OCI-LY1 (cell line): ENCODE measurements around the gene CTAGE1.
"Not testable (repeated sequence)": the region's sequence is repeated elsewhere in the genome, so short reads cannot be mapped to it uniquely, and the experiment has no call there.

Source experiments
- H2AFZ ChIP-seq: fragments of 200-600 bp; sonication (generic), shearing (Covaris generic); 2 replicates; pipeline ENCODE4 v1.6.0; 2014; ENCODE audit warnings: antibody characterized with exemption, mild to moderate bottlenecking, low read length
- H3F3A ChIP-seq: fragments of 200-600 bp; sonication (generic), shearing (Covaris generic); 2 replicates; pipeline ENCODE4 v1.6.0; 2014; ENCODE audit warnings: mild to moderate bottlenecking, antibody characterized with exemption, low read length, moderate library complexity; ENCODE audit not compliant: insufficient read depth
- H3K27ac ChIP-seq: fragments of 200-600 bp; sonication (generic); 2 replicates; pipeline ENCODE4 v1.5.1; 2014; ENCODE audit warnings: low read length, mixed run types, mild to moderate bottlenecking, low read depth; ENCODE audit not compliant: poor library complexity, severe bottlenecking
- H3K27me3 ChIP-seq: fragments of 200-600 bp; sonication (generic); 2 replicates; pipeline ENCODE4 v1.6.0; 2014; ENCODE audit warnings: antibody characterized with exemption, mild to moderate bottlenecking, low read length, moderate library complexity; ENCODE audit not compliant: insufficient read depth
- H3K36me3 ChIP-seq: fragments of 200-600 bp; sonication (generic); 2 replicates; pipeline ENCODE4 v1.6.1; 2014; ENCODE audit warnings: mild to moderate bottlenecking, antibody characterized with exemption, low read length, moderate library complexity, mixed read lengths; ENCODE audit not compliant: insufficient read depth
- H3K4me1 ChIP-seq: fragments of 200-600 bp; sonication (generic); 2 replicates; pipeline ENCODE4 v1.5.1; 2014; ENCODE audit warnings: mild to moderate bottlenecking, low read length, moderate library complexity; ENCODE audit not compliant: insufficient read depth, severe bottlenecking
- H3K4me2 ChIP-seq: fragments of 200-600 bp; sonication (generic), shearing (Covaris generic); 2 replicates; pipeline ENCODE4 v1.6.1; 2014; ENCODE audit warnings: low read length
- H3K4me3 ChIP-seq: fragments of 200-600 bp; sonication (generic); 2 replicates; pipeline ENCODE4 v1.5.1; 2014; ENCODE audit warnings: low read length, low read depth, mild to moderate bottlenecking, mixed read lengths; ENCODE audit not compliant: poor library complexity, severe bottlenecking
- H3K79me2 ChIP-seq: fragments of 200-600 bp; shearing (Covaris generic); 2 replicates; pipeline ENCODE4 v1.6.1; 2016; ENCODE audit warnings: mixed run types, low read length, mixed read lengths; ENCODE audit not compliant: insufficient read depth
- H3K9ac ChIP-seq: fragments of 200-600 bp; sonication (generic), shearing (Covaris generic); 2 replicates; pipeline ENCODE4 v1.6.1; 2014; ENCODE audit warnings: mild to moderate bottlenecking, low read length, mixed read lengths
- H3K9me2 ChIP-seq: fragments of 200-600 bp; sonication (generic), shearing (Covaris generic); 2 replicates; pipeline ENCODE4 v1.6.1; 2014; ENCODE audit warnings: low read depth, mild to moderate bottlenecking, low read length, mixed read lengths
- H3K9me3 ChIP-seq: fragments of 200-600 bp; shearing (Covaris generic); 2 replicates; pipeline ENCODE4 v1.6.1; 2014; ENCODE audit warnings: low read length, mixed read lengths
- H4K20me1 ChIP-seq: fragments of 200-600 bp; sonication (generic), shearing (Covaris generic); 2 replicates; pipeline ENCODE4 v1.6.0; 2016; ENCODE audit warnings: mild to moderate bottlenecking, low read length; ENCODE audit not compliant: insufficient read depth
- CTCF ChIP-seq: fragments of 200-600 bp; sonication (generic), shearing (Covaris generic); IDR thresholded peaks from 2 replicates; pipeline ENCODE4 v1.5.1; 2017; ENCODE audit warnings: mild to moderate bottlenecking, antibody characterized with exemption, low read length, moderate library complexity, mixed read lengths
- EZH2 ChIP-seq: fragments of 200-600 bp; sonication (generic), shearing (Covaris generic); IDR thresholded peaks from 2 replicates; pipeline ENCODE4 v1.8.0; 2017; ENCODE audit warnings: borderline replicate concordance, mixed run types, mild to moderate bottlenecking, antibody characterized with exemption, low read length, moderate library complexity, mixed read lengths

CTAGE1 gene

GRCh38 chr18:22399949-22400348, 17.8 kb downstream of the CTAGE1 start:
- Histone ChIP-seq H3K27me3 (no peaks in the 10 kb centered on the region), H3K9me2 (no peaks in the 10 kb centered on the region), H3K36me3 (no peaks in the 10 kb centered on the region), H3K79me2 (no peaks in the 10 kb centered on the region), H3F3A (no peaks in the 10 kb centered on the region), H3K4me1 (no peaks in the 10 kb centered on the region), H3K4me3 (no peak overlapping the region), H2AFZ (no peak overlapping the region), H3K9ac (no peak overlapping the region), H3K9me3 (no peaks in the 10 kb centered on the region), H3K4me2 (no peak overlapping the region), H4K20me1 (no peaks in the 10 kb centered on the region), H3K27ac (no peak overlapping the region)
- TF ChIP-seq CTCF (no peak), EZH2 (no peak)

DNA sequence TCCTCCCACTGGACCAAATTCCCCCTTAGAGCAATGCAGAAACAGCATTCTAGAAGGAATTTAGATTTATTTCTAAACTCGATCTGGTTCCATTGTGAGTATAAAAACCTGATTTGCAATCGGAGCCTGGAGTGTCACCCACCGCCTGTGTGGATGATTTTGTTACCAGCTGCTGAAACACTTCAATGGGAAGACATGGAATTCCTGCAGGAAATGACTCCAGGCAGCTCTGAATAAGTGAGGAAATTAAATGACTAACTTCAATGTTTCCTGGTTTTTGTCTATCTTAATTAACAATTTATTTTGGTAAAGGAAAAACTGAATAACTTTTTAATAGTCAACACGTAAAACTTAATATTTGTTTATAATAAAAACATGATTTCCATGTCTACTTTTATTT, 19.3 kb downstream of the CTAGE1 start:
- no peaks in the 10 kb centered on the region for H3K36me3 ChIP-seq
- no peaks in the 10 kb centered on the region for H3K4me1 ChIP-seq
- no peaks in the 10 kb centered on the region for H3K79me2 ChIP-seq
- H4K20me1 ChIP-seq: no peaks in the 10 kb centered on the region
- H3K9me3 ChIP-seq: no peaks in the 10 kb centered on the region
- H2AFZ ChIP-seq: no peak overlapping the region
- no peak overlapping the region for H3K4me2 ChIP-seq
- no peaks in the 10 kb centered on the region for H3F3A ChIP-seq
- no peaks in the 10 kb centered on the region for H3K27me3 ChIP-seq
- no peaks in the 10 kb centered on the region for H3K9me2 ChIP-seq
- no peak for TF ChIP-seq CTCF
- no peak for TF ChIP-seq EZH2
- H3K9ac ChIP-seq: no peak overlapping the region
- no peak overlapping the region for H3K27ac ChIP-seq
- no peak overlapping the region for H3K4me3 ChIP-seq

DNA sequence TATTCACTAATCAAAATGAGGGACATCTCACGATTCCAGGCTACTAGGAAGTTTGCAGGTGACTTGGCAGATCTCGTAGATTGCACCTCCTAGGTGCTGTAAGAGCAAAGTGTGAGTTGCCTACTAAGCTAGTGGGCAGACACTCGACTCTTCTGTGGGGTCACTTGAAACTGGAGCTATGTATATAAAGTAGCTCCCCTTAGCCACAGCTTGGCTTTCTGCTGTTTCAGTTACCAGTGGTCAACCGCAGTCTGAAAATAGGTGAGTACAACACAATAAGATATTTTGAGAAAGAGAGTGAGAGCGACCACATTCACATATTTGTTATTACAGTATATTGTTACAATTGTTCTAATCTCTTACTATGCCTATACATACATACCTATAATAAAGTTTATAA, 23.3 kb downstream of the CTAGE1 start:
- Histone ChIP-seq H3K9ac (no peak overlapping the region), H3K36me3 (no peaks in the 10 kb centered on the region), H3F3A (no peaks in the 10 kb centered on the region), H3K4me1 (no peaks in the 10 kb centered on the region), H2AFZ (no peak overlapping the region), H3K9me2 (no peaks in the 10 kb centered on the region), H3K4me2 (no peak overlapping the region), H4K20me1 (no peaks in the 10 kb centered on the region), H3K79me2 (no peaks in the 10 kb centered on the region), H3K27ac (no peak overlapping the region), H3K27me3 (no peaks in the 10 kb centered on the region), H3K4me3 (no peak overlapping the region), H3K9me3 (no peaks in the 10 kb centered on the region)
- TF ChIP-seq EZH2 (no peak), CTCF (no peak)

DNA sequence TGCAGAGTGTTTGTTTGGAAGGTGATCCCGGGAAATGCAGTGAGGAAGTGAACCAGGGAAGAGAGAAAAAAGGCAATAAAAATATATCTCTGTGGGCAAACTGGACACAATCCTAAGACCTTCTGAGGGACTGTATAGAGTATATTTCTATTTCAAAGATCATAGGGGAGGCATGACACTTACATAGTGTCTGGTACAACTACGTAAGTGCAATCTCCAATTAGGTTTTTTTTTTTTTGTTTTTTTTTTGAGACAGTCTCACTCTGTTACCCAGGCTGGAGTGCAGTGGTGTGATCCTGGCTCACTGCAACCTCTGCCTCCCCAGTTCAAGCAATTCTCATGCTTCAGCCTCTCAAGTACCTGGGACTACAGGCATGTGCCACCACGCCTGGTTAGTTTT, 24.6 kb downstream of the CTAGE1 start:
- H4K20me1 ChIP-seq, H3K79me2 ChIP-seq, H3K36me3 ChIP-seq, H2AFZ ChIP-seq, H3K4me1 ChIP-seq, H3F3A ChIP-seq, H3K27me3 ChIP-seq, H3K9me2 ChIP-seq, H3K9ac ChIP-seq, H3K9me3 ChIP-seq, H3K27ac ChIP-seq, H3K4me3 ChIP-seq, H3K4me2 ChIP-seq: not testable (repeated sequence)
